Mammary epithelial cell (primary cell): ENCODE results near the gene MRPS5.

ENCODE experiments used
- CTCF ChIP-seq, 2 donors: IDR thresholded peaks in 1 of 2; conservative IDR thresholded peaks in 1 of 2; 2 replicates each; pipeline ENCODE4 v1.5.1; 2011 to 2012; ENCODE audit warnings: inconsistent platforms in 2 of 2, low read length in 2 of 2, mild to moderate bottlenecking in 2 of 2, control low read depth in 1 of 2, low read depth in 1 of 2; ENCODE audit not compliant: insufficient read depth in 1 of 2; ENCODE audit errors: extremely low read depth in 1 of 2
- EZH2 ChIP-seq: IDR thresholded peaks from 2 replicates; pipeline ENCODE4 v1.6.1; 2012; ENCODE audit warnings: low read length, inconsistent platforms, borderline replicate concordance

- TF ChIP-seq CTCF (conservative IDR thresholded peaks at IDR 0.05 in 1 of 2, IDR thresholded peaks at IDR 0.05 in 1 of 2; ENCODE audit: extremely low read depth in 1 of 2, insufficient read depth in 1 of 2, low read depth in 1 of 2, low read length in 2 of 2) (no peak), EZH2 (no peak)
These were observed 566 bp upstream of the MRPS5 start for GRCh38 chr2:95122197-95122551.
